ENCODE measurements around the gene TNFRSF1B. TPM values are rescaled to one million over a fixed set of nuclear protein-coding genes. Genes with fewer than 3 reads are reported as not detected.
"Not testable (repeated sequence)": the region's sequence is repeated elsewhere in the genome, so short reads cannot be mapped to it uniquely, and the experiment has no call there.

Gene TNFRSF1B
- total RNA-seq, 4 donors from 2014 or later, result 4.4 to 20.4 (median 9.0) TPM

DNA sequence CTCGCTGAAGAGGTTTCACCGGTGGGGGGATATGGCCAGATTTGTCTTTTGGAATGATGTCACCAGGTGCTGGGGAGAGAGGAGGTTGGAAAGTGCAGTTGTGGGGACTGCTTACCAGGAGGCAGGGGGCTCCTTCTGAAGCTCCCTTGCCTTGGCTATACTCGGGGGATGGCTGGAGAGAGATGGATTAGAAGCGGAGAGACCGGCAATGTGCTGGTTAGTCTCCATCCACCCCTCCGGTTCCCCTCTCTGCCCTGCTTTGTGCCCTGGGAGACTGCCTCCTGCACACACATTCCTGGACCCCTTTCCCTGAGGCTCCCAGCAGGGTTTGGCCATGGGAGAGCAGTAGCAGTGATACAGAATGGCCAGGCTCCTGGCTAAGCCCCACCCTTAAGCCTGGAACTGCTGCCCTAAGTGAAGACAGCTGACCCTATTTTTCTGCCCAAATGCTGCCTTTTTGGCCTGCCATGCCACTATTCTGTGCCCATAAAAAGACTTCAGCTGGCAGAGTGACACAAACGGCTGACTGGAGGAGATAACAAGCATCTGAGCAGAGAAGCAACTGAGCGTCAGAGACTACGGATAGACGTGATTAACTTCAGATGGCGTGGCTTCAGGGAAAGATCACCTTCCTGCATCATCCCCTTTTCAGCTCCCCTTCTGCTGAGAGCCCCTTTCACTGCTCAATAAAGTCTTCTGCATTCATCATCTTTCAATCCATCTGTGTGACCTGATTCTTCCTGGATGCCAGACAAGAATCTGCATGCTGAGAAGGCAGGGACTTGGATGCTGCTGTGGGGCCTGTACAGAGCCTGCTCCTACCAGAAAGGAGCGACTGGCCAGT is 48.5 kb downstream of the TNFRSF1B start:
- Histone ChIP-seq H3K27me3 (no peaks in the 10 kb centered on the region), H3K27ac (no peak overlapping the region), H3K9me3 (no peaks in the 10 kb centered on the region), H3K4me1 (no peaks in the 10 kb centered on the region), H3K4me3 (replicated peaks in 1 of 3) (no peak overlapping the region), H3K36me3 (no peaks in the 10 kb centered on the region)
- no peak for DNase-seq
- intact Hi-C loops (cut with DNase I), result no loop called here
- 92 to 93% methylated on average over 12 of the region's 12 CpGs for WGBS, 2 donors
- TF ChIP-seq POLR2A (IDR thresholded peaks at IDR 0.05) (no peak), CTCF (IDR thresholded peaks at IDR 0.05) (no peak)

- H3K4me3 ChIP-seq (replicated peaks in 1 of 3), result no peak overlapping the region
- TF ChIP-seq CTCF (IDR thresholded peaks at IDR 0.05) (no peak), POLR2A (IDR thresholded peaks at IDR 0.05) (no peak)
- 84 to 92% methylated on average over 4 of the region's 4 CpGs for WGBS, 2 donors
- H3K27me3 ChIP-seq, result no peaks in the 10 kb centered on the region
- H3K27ac ChIP-seq, result no peak overlapping the region
- H3K4me1 ChIP-seq, result no peaks in the 10 kb centered on the region
- no peaks in the 10 kb centered on the region for H3K9me3 ChIP-seq
- intact Hi-C loops (cut with DNase I), result no loop called here
- no peaks in the 10 kb centered on the region for H3K36me3 ChIP-seq
- DNase-seq, result no peak
Observed at GRCh38 chr1:12219800-12220199, 53.0 kb downstream of the TNFRSF1B start.

GRCh38 chr1:12220890-12221289 is 54.1 kb downstream of the TNFRSF1B start:
- Histone ChIP-seq H3K4me1 (no peaks in the 10 kb centered on the region), H3K4me3 (replicated peaks in 1 of 3) (no peak overlapping the region), H3K27ac (no peak overlapping the region), H3K9me3 (no peaks in the 10 kb centered on the region), H3K27me3 (no peaks in the 10 kb centered on the region), H3K36me3 (no peaks in the 10 kb centered on the region)
- DNase-seq, result no peak
- WGBS, 2 donors, result 73 to 100% methylated on average over 1 to 2 of the region's 2 CpGs
- no peak for TF ChIP-seq CTCF (IDR thresholded peaks at IDR 0.05)
- no peak for TF ChIP-seq POLR2A (IDR thresholded peaks at IDR 0.05)
- intact Hi-C loops (cut with DNase I), result no loop called here

DNA sequence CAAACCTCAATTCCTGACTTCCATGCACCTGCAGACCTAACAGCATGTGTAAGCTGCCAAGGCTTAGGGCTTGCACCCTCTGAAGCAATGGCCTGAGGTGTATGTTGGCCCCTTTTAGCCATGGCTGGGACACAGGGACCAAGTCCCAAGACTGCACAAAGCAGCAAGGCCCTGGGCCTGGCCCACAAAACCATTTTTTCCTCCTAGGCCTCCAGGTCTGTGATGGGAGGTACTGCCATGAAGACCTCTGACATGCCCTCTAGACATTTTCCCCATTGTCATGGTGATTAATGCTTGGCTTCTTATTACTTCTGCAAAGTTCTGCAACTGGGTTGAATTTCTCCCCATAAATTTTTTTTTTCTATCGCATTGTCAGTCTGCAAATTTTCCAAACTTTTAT is 55.9 kb downstream of the TNFRSF1B start:
- WGBS, 2 donors, result 96 to 97% methylated on average over 1 of the region's 1 CpG
- H3K36me3 ChIP-seq; H3K27me3 ChIP-seq; intact Hi-C loops (cut with DNase I); H3K9me3 ChIP-seq; DNase-seq; H3K4me1 ChIP-seq; H3K27ac ChIP-seq; H3K4me3 ChIP-seq (replicated peaks in 1 of 3): not testable (repeated sequence)

DNA sequence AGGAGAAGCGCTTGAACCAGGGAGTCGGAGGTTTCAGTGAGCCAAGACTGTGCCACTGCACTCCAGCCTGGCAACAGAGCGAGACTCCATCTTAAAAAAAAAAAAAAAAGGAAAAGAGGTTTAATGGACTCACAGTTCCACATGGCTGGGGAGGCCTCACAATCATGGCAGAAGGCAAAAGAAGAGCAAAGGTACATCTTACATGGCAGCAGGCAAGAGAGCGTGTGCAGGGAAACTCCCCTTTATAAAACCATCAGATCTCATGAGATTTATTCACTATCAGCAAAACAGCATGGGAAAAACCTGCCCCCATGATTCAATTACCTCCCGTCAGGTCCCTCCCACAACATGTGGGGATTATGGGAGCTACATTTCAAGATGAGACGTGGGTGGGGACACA is 57.3 kb downstream of the TNFRSF1B start:
- H3K36me3 ChIP-seq; H3K4me1 ChIP-seq; intact Hi-C loops (cut with DNase I); H3K4me3 ChIP-seq (replicated peaks in 1 of 3); H3K27ac ChIP-seq; H3K27me3 ChIP-seq; H3K9me3 ChIP-seq; DNase-seq: not testable (repeated sequence)
- WGBS, 2 donors, result 90 to 91% methylated on average over 5 to 6 of the region's 6 CpGs

GRCh38 chr1:12228979-12229378 is 62.2 kb downstream of the TNFRSF1B start:
- WGBS, 2 donors, result 83 to 85% methylated on average over 7 of the region's 7 CpGs
- TF ChIP-seq CTCF (IDR thresholded peaks at IDR 0.05) (no peak), POLR2A (IDR thresholded peaks at IDR 0.05) (no peak)
- H3K9me3 ChIP-seq, result no peaks in the 10 kb centered on the region
- no peaks in the 10 kb centered on the region for H3K27me3 ChIP-seq
- DNase-seq, result no peak
- H3K27ac ChIP-seq, result no peak overlapping the region
- peaks cover 18 to 22% of the 10 kb centered on the region in 2 donors for H3K4me1 ChIP-seq
- no peak overlapping the region for H3K4me3 ChIP-seq (replicated peaks in 1 of 3)
- H3K36me3 ChIP-seq, result no peaks in the 10 kb centered on the region
- intact Hi-C loops (cut with DNase I), result no loop called here
